ENCODE measurements around the gene KAZN.

The KAZN gene

DNA sequence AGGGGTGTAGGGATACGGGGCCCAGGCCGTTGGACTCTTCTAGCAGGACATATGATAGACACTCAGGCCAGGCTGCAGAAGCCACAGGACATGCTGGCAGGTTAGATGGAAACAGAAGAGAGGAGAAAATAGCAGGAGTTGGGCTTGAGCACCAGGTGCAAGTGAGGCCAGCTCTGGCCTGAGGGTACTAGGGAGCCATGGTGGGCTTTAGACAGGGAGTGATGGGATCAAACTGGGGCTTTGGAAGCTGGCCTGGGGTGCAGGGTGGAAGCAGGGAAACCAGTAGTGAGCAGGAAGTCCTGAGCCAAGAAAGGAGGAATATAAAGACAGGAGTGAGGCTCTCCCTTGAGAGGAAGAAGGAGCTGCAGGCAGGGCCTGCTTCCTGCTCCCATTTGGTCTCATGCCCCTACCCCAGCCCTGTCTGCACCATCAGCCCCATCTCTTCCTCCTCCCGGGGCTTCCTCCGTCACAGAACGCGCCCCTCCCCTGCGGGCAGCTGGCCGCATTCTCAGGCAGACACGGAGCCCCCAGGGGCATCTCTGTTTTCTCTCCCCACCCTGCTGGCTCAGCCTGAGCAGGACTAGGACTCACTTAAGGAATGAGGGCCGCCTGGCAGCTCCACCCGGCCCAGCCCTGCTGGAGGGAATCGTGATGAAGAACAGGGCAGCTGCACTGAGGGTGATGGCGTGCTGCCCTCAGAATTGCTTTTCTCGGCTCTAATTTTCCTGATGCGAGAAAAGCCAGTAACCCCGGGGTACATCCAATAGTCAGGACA is 389.5 kb downstream of the KAZN start:
- H3K4me3 ChIP-seq (ENCODE audit: low read length), result no peak overlapping the region
- DNase-seq (ENCODE audit: low read depth), result peak; percentile 16
- TF ChIP-seq, protein P1, sequence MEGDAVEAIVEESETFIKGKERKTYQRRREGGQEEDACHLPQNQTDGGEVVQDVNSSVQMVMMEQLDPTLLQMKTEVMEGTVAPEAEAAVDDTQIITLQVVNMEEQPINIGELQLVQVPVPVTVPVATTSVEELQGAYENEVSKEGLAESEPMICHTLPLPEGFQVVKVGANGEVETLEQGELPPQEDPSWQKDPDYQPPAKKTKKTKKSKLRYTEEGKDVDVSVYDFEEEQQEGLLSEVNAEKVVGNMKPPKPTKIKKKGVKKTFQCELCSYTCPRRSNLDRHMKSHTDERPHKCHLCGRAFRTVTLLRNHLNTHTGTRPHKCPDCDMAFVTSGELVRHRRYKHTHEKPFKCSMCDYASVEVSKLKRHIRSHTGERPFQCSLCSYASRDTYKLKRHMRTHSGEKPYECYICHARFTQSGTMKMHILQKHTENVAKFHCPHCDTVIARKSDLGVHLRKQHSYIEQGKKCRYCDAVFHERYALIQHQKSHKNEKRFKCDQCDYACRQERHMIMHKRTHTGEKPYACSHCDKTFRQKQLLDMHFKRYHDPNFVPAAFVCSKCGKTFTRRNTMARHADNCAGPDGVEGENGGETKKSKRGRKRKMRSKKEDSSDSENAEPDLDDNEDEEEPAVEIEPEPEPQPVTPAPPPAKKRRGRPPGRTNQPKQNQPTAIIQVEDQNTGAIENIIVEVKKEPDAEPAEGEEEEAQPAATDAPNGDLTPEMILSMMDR (conservative IDR thresholded peaks at IDR 0.05; ENCODE audit: low read length), result no peak

DNA sequence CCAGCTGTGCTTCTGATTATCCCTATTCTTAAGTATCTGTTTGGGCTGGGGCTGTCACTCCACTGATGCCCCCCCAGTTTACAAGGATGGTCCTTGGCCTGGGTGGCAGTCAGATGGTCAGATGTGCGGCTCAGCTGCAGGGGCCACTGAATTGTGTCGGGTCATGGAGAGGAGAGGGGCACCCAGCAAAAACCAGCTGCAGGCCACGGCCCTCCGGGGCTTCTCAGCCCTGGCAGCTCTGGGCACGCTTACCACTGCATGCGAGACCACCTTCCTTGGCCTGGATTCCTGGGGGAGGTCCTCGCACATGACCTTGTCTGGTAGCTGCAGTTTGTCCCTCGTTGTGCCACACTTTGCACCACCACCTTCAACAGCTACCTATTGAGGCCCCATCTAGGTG is 390.2 kb downstream of the KAZN start:
- H3K4me3 ChIP-seq (ENCODE audit: low read length), result no peak overlapping the region
- TF ChIP-seq, protein P1 (conservative IDR thresholded peaks at IDR 0.05; ENCODE audit: low read length), result no peak
- no peak for DNase-seq (ENCODE audit: low read depth)

DNA sequence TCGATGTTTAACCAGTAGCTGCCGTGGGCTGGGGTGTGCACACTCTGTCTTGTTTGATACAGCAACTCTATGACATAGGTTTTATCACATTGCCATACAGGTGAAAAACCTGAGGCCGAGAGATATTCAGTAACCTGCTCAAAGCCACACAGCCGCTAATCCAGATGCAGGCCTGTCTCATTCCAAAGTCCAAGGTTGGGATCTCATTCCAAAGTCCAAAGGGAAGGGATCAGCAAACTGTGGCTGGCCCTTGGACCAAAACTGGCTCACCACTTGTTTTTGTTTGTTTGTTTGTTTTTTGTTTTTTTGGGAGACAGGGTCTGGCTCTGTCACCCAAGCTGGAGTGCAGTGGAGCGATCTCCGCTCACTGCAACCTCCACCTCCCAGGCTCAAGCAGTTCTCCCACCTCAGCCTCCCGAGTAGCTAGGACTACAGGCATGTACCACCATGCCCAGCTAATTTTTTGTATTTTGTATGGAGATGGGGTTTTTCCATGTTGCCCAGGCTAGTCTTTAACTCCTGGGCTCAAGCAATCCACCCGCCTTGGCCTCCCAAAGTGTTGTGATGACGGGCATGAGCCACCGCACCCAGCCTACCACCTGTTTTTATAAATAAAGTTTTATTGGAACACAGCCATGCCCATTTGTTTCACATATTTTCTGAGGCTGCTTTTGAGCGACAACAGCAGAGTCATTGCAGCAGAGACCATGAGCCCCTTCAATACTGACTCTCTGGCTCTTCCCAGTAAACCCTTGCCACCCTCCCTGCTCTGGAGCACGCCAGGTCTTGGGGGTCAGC is 391.6 kb downstream of the KAZN start:
- TF ChIP-seq, protein P1 (conservative IDR thresholded peaks at IDR 0.05; ENCODE audit: low read length), result no peak

DNA sequence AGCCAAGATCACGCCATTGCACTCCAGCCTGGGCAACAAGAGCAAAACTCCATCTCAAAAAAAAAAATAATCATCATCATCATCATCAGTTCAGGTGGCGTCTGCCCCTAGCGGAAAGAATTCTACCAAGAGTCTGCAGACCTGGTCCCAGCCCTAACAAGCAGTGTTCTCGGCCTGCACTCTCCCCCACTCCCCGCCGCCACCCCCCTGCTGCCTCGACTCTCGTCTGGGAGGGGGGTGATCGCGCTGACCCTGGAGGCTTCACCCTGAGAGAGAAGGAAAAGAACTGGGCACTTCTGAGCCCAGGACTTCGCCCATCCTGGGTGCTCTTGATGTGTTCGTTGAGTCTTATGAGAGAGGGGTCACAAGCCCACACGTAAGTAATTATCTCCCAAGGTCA is 394.9 kb downstream of the KAZN start:
- DNase-seq (ENCODE audit: low read depth), result no peak
- no peak overlapping the region for H3K4me3 ChIP-seq (ENCODE audit: low read length)

More for the DNA sequence above, 391.6 kb downstream of the KAZN start:
- no peak for DNase-seq (ENCODE audit: low read depth)
- H3K4me3 ChIP-seq (ENCODE audit: low read length), result no peak overlapping the region

DNA sequence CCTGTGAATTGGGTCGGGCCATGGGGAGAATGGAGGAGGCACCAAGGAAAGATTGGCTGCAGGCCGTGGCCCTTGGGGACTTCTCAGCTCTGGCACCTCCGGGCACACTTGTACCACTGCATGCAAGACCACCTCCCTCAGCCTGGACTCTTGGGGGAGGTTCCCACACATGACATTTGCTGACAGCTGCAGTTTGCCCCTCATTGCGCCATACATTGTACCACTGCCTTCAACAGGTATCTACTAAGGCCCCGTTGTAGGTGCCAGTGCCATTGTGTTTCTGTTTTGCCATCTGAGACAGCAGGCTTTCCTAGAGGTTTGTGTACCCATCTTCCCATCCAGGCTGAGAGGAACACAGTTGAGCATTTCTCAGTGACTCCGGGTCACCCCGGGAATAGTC is 395.7 kb downstream of the KAZN start:
- DNase-seq (ENCODE audit: low read depth), result no peak
- no peak overlapping the region for H3K4me3 ChIP-seq (ENCODE audit: low read length)
- TF ChIP-seq, protein P1 (conservative IDR thresholded peaks at IDR 0.05; ENCODE audit: low read length), result no peak

More for the DNA sequence above, 394.9 kb downstream of the KAZN start:
- TF ChIP-seq, protein P1 (conservative IDR thresholded peaks at IDR 0.05; ENCODE audit: low read length), result no peak

DNA sequence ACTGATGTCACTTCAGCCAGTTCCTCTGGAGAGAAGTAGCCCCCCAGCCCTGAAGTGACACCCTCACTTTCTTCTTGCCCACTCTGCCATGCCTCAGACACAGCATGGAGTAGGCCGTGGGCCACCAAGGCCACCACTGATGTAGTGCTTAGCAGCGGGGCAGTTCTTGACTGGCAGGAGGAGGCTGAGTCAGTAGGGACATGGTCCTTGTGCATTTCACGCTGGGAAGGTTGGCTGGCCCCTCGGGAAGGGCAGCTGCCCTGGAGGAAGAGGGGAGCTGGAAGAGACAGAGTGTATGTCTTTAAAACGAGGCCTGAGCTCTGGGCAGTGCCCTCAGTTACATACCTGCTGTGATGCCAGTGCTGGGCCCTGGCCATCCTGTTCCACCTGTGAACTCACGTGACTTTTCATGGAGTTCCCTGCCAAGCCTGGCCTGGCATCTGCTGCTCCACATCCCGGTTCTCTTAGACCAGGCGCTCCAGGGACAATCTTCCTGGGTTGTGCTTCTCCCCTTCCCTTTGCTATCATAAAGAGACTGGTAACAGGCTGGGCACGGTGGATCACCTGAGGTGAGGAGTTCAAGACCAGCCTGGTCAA is 396.5 kb downstream of the KAZN start:
- DNase-seq (ENCODE audit: low read depth), result no peak
- no peak overlapping the region for H3K4me3 ChIP-seq (ENCODE audit: low read length)
- TF ChIP-seq, protein P1 (conservative IDR thresholded peaks at IDR 0.05; ENCODE audit: low read length), result no peak
